Measurements from ENCODE around the gene RALGAPA2.

- TF ChIP-seq, protein P1, sequence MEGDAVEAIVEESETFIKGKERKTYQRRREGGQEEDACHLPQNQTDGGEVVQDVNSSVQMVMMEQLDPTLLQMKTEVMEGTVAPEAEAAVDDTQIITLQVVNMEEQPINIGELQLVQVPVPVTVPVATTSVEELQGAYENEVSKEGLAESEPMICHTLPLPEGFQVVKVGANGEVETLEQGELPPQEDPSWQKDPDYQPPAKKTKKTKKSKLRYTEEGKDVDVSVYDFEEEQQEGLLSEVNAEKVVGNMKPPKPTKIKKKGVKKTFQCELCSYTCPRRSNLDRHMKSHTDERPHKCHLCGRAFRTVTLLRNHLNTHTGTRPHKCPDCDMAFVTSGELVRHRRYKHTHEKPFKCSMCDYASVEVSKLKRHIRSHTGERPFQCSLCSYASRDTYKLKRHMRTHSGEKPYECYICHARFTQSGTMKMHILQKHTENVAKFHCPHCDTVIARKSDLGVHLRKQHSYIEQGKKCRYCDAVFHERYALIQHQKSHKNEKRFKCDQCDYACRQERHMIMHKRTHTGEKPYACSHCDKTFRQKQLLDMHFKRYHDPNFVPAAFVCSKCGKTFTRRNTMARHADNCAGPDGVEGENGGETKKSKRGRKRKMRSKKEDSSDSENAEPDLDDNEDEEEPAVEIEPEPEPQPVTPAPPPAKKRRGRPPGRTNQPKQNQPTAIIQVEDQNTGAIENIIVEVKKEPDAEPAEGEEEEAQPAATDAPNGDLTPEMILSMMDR (IDR thresholded peaks at IDR 0.05): no peak
- TF ChIP-seq POLR2A (IDR thresholded peaks at IDR 0.05): no peak
These were observed 74.3 kb downstream of the RALGAPA2 start for GRCh38 chr20:20637998-20638725.

All from Peyer's patch (tissue), 4 donors.